Stimulated activated effector memory CD8-positive, alpha-beta T cell treated with anti-CD3 and anti-CD28 coated beads, Interleukin-12 subunit alpha, Interleukin-12 subunit beta, amount 100 ng/mL, for 72 hours (primary cell): ENCODE measurements around the gene PEBP1.

Experiments used
- ATAC-seq: fragments of 150-1000 bp; cut with Tn5 transposase; 2 replicates; pipeline ENCODE4 v1.10.0; 2021
- DNase-seq, 2 donors: peaks; one replicate each; pipeline ENCODE4 v3.0.0; 2021 to 2022; ENCODE audit warnings: low spot score in 2 of 2
- H3K27ac Mint-ChIP-seq: one replicate; pipeline ENCODE4 v1.8.0; 2022; ENCODE audit warnings: mild to moderate bottlenecking, mixed read lengths
- H3K36me3 Mint-ChIP-seq: one replicate; pipeline ENCODE4 v1.8.0; 2022; ENCODE audit warnings: mild to moderate bottlenecking, mixed read lengths
- H3K4me1 Mint-ChIP-seq: one replicate; pipeline ENCODE4 v1.8.0; 2022; ENCODE audit warnings: mixed read lengths
- H3K4me3 Mint-ChIP-seq: one replicate; pipeline ENCODE4 v1.8.0; 2022; ENCODE audit warnings: mild to moderate bottlenecking, mixed read lengths
- H3K9me3 Mint-ChIP-seq: one replicate; pipeline ENCODE4 v1.8.0; 2022; ENCODE audit warnings: mixed read lengths

The PEBP1 gene

DNA sequence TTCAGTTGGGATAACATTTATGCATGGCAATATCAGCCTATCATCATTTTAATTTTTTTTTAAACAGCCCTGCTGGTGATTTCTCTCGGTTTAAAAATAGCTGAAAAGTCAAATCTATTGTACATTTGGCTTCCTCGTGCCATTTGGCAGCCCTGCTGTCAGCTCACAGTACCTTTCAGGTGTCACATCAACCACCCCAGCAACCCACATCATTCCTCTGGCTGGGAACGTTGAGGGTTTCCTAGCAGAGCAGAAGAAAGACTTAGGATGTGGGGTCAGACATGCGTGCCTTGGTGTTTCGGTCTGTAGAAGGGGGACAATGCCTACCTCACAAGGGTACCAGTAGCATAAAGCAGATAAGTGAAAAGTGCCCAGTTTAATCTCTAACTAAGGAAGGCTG is 15.8 kb downstream of the PEBP1 start:
- DNase-seq (no peak), ATAC-seq (no peak)
- no peaks in the 10 kb centered on the region for H3K9me3 Mint-ChIP-seq
- H3K4me1 Mint-ChIP-seq, result no peaks in the 10 kb centered on the region
- peaks cover 57% of the 10 kb centered on the region for H3K36me3 Mint-ChIP-seq
- no peak overlapping the region for H3K4me3 Mint-ChIP-seq
- no peak overlapping the region for H3K27ac Mint-ChIP-seq

GRCh38 chr12:118160536-118160935 is 24.6 kb downstream of the PEBP1 start:
- Mint-ChIP-seq H3K36me3 (peaks cover 11% of the 10 kb centered on the region), H3K4me3 (no peak overlapping the region), H3K9me3 (no peaks in the 10 kb centered on the region), H3K27ac (no peak overlapping the region), H3K4me1 (peaks cover 7% of the 10 kb centered on the region)
- ATAC-seq, result no peak
- no peak for DNase-seq

- no peaks in the 10 kb centered on the region for H3K9me3 Mint-ChIP-seq
Observed at GRCh38 chr12:118164798-118165486, 29.0 kb downstream of the PEBP1 start.

DNA sequence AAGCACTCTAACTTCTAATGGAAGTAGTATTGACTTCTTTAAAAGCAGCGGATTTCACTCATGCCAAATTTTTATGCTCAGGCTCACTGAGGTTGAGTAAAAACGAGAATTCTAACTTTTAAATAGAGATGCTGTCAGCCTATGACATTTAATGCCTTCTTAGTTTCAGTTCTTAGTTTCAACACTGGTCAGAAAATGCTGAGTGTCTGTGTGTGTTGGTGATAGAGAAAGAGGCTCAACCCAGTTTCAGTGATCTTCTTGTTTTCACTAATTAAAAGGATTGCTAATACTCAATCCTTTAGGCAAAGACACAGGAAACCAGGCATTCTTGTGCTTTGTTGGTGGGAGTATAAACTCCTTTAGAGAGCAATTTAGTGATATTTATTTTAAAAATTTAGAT is 31.0 kb downstream of the PEBP1 start:
- peak; percentile 100 for ATAC-seq
- Mint-ChIP-seq H3K4me3 (peak overlapping the region; percentile 25), H3K27ac (peak overlapping the region; percentile 17), H3K9me3 (no peaks in the 10 kb centered on the region), H3K4me1 (peaks cover 24% of the 10 kb centered on the region), H3K36me3 (peaks cover 65% of the 10 kb centered on the region)
- no peak for DNase-seq

More at GRCh38 chr12:118164798-118165486, 29.0 kb downstream of the PEBP1 start:
- no peak for ATAC-seq
- no peak overlapping the region for H3K4me3 Mint-ChIP-seq
- no peak for DNase-seq
- peak overlapping the region; percentile 83 for H3K27ac Mint-ChIP-seq
- H3K4me1 Mint-ChIP-seq, result peaks cover 20% of the 10 kb centered on the region
- peaks cover 45% of the 10 kb centered on the region for H3K36me3 Mint-ChIP-seq

DNA sequence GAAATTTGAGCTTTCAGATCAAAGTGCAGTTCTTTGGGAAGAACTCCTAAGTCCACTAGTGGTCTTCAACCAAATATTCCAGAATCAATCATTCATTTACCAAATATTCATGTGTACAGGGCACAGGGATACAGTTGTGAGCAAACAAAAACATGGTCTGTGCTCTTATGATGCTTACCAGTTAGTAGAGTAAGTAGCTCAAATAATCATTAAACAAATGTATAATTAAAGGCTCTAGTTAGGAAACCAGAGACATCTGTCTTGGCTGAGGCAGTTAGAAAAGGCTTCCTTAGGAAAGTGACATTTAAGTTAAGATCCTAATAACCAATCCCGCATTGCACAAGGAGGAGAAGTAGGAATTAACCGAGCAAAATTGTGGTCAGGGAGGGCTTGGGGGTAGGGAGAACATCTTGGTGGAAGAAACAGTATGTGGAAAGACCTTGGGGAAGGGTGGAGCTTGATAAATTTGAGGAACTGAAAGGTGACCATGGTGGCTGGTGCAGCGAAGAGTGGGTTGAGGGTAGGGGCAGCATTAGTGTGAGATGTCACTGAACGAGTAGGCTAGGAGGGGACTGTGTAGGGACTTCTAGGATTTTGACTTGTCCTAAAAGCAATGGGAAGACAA is 40.0 kb downstream of the PEBP1 start:
- no peaks in the 10 kb centered on the region for H3K4me1 Mint-ChIP-seq
- DNase-seq, result no peak
- no peaks in the 10 kb centered on the region for H3K9me3 Mint-ChIP-seq
- no peak overlapping the region for H3K4me3 Mint-ChIP-seq
- H3K36me3 Mint-ChIP-seq, result peaks cover 96% of the 10 kb centered on the region
- no peak overlapping the region for H3K27ac Mint-ChIP-seq
- no peak for ATAC-seq

DNA sequence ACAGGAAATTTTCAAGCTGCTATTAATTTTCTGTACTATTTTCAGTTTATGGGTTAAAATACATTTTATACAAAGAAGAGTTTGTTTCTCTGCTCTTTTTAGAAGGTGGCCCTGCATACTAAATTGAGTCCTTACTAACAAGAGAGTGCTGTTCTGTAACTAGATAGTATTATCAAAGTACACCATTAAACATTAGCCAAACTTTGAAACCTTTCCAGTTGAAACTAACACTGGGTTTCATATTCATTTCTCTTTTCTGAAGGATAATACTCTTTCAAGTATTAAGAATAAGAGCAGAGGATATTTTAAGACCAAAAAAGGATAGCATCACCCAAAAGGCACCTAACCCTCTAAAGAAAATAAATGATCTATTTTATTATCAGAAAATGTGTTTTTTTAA is 47.2 kb downstream of the PEBP1 start:
- Mint-ChIP-seq H3K27ac (peak overlapping the region; percentile 57), H3K36me3 (peaks cover 65% of the 10 kb centered on the region), H3K9me3 (no peaks in the 10 kb centered on the region), H3K4me1 (peaks cover 12% of the 10 kb centered on the region), H3K4me3 (no peak overlapping the region)
- ATAC-seq (no peak), DNase-seq (no peak)

DNA sequence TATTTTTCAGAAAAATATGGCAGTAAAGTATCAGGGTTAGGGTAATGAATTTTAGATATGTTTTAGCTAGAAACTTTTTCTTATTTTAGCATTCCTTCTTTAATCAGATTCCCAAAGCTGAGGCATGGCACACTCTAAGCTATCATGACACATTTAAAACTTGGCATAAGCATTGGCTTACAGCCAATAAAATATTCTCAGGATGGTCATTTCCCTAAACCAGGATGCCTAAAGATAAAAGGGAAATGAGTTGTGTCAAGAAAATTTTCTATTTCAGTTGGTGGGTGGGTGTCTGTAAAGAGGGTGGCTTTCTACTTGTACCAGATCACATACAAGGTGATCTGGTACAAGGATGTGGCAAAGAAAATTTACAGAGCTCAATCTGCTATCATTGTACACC is 47.8 kb downstream of the PEBP1 start:
- no peaks in the 10 kb centered on the region for H3K9me3 Mint-ChIP-seq
- peak overlapping the region; percentile 57 for H3K27ac Mint-ChIP-seq
- ATAC-seq, result no peak
- no peak for DNase-seq
- peaks cover 12% of the 10 kb centered on the region for H3K4me1 Mint-ChIP-seq
- peaks cover 63% of the 10 kb centered on the region for H3K36me3 Mint-ChIP-seq
- no peak overlapping the region for H3K4me3 Mint-ChIP-seq

GRCh38 chr12:118185602-118186397 is 49.9 kb downstream of the PEBP1 start:
- Mint-ChIP-seq H3K4me3 (no peak overlapping the region), H3K9me3 (no peaks in the 10 kb centered on the region), H3K36me3 (peaks cover 63% of the 10 kb centered on the region), H3K27ac (peak overlapping the region; percentile 67), H3K4me1 (peaks cover 12% of the 10 kb centered on the region)
- no peak for ATAC-seq
- DNase-seq, result no peak

- Mint-ChIP-seq H3K36me3 (peaks cover 60% of the 10 kb centered on the region), H3K4me3 (no peak overlapping the region), H3K27ac (peak overlapping the region; percentile 40), H3K9me3 (no peaks in the 10 kb centered on the region), H3K4me1 (peaks cover 7% of the 10 kb centered on the region)
- ATAC-seq, result no peak
- DNase-seq, result no peak
Observed at GRCh38 chr12:118187751-118188435, 52.0 kb downstream of the PEBP1 start.

DNA sequence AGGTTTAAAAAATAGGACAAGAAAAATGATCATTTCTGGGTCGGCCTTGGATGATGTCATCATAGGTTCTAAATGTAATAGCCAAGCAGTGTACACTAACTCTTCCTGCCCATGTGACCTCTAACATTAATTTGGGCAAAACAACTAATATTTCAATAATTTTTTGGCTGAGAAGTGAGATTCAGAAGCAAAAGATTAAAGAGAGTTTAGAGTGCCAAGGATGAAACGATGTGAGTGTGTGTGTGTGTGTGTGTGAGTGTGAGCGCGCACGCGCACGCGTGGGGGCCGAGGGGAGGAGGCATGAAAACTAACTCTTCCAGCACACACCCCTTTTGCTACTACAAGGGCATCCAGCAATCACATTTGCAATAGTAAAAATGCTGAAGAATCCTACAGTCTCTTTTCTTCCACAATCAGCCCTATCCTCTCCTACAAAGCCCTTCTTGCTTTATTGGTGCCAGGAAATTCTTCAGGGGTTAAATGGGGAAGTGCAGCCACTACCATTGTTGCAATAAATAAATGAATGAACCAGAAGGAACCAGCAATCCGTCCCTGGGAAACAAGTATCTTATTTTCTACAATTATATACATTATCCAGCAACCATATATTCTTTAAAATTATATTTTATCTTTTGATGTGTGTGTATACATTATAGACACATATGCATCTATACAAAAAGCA is 52.9 kb downstream of the PEBP1 start:
- ATAC-seq (no peak), DNase-seq (no peak)
- Mint-ChIP-seq H3K4me1 (peaks cover 7% of the 10 kb centered on the region), H3K9me3 (no peaks in the 10 kb centered on the region), H3K4me3 (no peak overlapping the region), H3K27ac (no peak overlapping the region), H3K36me3 (peaks cover 69% of the 10 kb centered on the region)

DNA sequence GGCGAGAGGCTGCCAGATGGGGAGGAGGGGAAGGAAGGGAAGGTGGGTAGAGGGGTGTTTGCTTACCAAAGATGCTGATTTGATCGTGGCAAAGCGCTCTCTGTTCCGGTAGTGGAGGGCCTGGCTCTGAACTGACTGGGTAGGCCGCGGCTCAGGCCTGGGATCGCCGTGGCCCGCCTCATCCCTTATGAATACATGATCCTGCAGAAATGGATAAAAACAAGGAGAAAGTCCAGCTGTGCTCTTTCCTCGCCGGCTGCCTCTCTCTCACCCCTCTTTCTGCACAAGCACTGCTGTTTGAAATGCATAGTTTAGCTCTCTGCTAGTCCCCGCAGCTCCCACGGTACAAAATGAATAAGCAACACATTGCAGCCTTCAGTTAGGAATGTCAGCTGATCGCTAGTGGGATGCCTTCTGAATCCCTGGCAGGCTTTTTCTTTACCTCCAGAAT is 53.8 kb downstream of the PEBP1 start:
- no peak for ATAC-seq
- DNase-seq, result no peak
- Mint-ChIP-seq H3K4me1 (peaks cover 7% of the 10 kb centered on the region), H3K4me3 (no peak overlapping the region), H3K36me3 (peaks cover 76% of the 10 kb centered on the region), H3K9me3 (no peaks in the 10 kb centered on the region), H3K27ac (no peak overlapping the region)

DNA sequence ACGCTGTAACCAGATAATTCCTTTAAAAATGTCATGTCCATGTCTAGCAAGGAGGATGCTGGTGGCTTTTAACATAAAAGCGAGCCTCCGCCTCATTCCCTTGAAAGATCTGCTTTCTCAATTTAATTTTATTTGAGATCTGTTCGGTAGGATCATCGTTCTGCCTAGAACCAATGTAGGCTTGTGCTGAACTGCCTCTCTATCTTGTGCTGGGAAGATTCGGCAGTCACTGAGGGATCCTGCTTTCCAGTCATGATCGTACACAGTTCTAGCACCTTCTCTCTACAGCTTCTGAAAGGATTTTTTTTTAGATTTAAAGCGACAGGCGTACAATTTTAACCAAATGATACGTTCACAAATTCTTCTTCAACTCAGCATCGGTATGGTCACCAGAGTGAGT is 54.3 kb downstream of the PEBP1 start:
- H3K4me3 Mint-ChIP-seq, result no peak overlapping the region
- peaks cover 7% of the 10 kb centered on the region for H3K4me1 Mint-ChIP-seq
- H3K36me3 Mint-ChIP-seq, result peaks cover 77% of the 10 kb centered on the region
- DNase-seq, result no peak
- H3K9me3 Mint-ChIP-seq, result no peaks in the 10 kb centered on the region
- H3K27ac Mint-ChIP-seq, result no peak overlapping the region
- ATAC-seq, result no peak

DNA sequence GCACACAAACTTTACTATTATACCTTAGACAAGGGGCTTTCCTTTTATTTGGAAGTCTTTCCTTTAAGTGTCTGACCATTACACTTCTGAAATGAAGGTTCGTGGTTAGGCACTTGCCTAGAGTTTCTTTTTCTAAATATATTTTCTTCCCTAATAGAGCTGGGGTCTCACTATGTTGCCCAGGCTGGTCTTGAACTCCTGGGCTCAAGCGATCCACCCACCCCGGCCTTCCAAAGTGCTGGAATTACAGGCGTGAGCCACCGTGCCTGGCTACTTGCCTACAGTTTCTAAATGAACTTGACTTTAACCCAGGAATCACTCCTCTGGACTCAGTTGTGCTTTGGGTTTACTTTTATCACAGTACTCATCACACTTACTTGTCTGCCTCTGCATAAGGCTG is 57.6 kb downstream of the PEBP1 start:
- H3K4me3 Mint-ChIP-seq, result no peak overlapping the region
- H3K4me1 Mint-ChIP-seq, result no peaks in the 10 kb centered on the region
- H3K27ac Mint-ChIP-seq, result no peak overlapping the region
- H3K36me3 Mint-ChIP-seq, result peaks cover 66% of the 10 kb centered on the region
- ATAC-seq (no peak), DNase-seq (no peak)
- H3K9me3 Mint-ChIP-seq, result no peaks in the 10 kb centered on the region

DNA sequence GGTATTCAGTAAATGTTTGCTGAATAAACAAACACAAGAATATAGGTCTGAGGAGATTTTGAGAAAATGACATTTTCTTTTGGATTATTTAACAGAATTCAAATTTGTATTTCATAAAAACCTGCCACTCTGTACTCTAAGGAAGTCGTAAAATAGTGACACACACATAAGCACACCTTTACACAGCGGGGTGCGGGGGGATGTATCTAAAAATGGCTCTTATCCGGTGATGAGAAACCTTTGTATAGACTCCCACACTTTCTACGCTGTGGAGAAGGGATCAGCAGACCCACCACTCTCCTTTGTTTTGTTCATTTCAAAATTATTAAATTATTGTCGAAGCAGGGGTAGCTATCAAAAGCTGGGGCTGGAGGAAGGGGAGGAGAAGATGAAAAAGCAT is 58.0 kb downstream of the PEBP1 start:
- Mint-ChIP-seq H3K27ac (no peak overlapping the region), H3K4me1 (no peaks in the 10 kb centered on the region), H3K9me3 (no peaks in the 10 kb centered on the region), H3K4me3 (no peak overlapping the region), H3K36me3 (peaks cover 61% of the 10 kb centered on the region)
- ATAC-seq (no peak), DNase-seq (no peak)
